KG1 (cell line): ENCODE measurements around the gene DHRS3.

Source experiments
- DNase-seq: peaks from one replicate; lab custom pipeline; 2025; lab: John Stamatoyannopoulos, UW

DHRS3 gene

DNA sequence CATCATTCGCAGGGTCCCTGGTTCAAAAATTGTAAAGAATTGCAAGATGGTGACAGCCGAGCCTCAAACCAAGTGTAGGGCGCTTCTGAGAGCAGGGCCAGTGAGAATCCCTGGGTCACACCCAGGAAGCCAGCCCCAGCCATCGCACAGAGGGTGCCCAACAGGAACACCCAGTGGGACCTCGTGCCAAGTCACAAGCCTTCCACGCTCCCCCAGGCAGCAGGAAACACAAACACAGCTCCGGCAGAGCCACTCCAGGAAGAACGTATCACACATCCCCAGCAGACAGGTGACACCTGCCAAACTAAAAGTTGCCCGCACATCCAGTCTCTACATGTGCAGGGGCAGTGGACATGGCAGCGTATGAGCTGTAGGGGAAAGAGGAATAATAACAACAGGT, 20.2 kb downstream of the DHRS3 start:
- DNase-seq = no peak

DNA sequence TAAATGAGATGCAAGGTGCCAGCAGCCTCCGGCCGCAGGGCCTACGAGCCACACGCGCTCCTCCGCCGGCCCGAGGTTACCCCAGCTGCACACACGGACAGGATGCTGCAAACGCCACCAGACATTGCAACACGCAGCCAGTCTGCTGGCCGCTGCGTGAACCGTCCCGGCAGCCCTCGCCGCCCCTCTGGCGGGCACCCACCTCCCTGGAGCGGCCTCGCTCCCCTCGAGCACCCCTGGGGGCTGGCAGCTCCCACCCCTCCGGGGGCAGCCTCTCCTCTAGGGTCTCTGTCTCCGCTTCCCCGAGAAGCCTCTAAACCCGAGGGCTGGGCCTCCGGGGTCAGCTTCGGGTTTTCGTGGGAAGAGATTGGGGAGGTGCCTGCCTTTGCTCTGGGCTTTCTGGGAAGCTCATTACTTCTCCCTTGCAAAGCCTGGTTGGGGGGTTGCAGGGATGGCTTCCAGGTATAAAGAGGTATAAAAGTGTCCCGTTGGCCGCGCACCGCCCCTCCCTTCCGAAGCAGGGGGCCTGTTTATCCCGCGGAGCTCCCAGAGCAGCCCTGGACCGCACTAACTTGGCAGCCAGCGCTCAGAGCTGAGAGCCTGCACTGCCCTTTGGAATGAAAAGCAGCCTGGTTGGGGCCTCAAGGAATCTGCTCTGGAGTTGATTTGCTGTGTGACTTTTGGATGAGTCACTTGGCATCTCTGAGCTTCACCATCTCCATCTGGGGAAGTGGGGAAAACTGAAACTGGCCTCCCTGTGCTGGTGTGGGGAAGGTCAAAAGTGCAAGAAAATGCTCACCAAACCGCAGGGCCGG, 21.8 kb downstream of the DHRS3 start:
- no peak for DNase-seq

DNA sequence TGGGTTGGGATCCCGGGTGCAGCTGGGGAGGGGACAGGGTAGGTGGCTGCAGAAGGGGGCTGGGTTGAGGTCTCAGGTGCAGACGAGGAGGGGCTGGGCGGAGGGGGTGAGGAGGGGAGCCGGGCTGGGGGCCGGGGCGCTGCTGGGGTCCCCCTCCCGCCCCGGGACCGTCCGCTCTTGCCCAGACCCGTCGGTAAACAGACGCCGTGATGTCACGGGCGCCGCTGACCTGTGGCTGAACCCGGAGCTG, 22.3 kb downstream of the DHRS3 start:
- no peak for DNase-seq

DNA sequence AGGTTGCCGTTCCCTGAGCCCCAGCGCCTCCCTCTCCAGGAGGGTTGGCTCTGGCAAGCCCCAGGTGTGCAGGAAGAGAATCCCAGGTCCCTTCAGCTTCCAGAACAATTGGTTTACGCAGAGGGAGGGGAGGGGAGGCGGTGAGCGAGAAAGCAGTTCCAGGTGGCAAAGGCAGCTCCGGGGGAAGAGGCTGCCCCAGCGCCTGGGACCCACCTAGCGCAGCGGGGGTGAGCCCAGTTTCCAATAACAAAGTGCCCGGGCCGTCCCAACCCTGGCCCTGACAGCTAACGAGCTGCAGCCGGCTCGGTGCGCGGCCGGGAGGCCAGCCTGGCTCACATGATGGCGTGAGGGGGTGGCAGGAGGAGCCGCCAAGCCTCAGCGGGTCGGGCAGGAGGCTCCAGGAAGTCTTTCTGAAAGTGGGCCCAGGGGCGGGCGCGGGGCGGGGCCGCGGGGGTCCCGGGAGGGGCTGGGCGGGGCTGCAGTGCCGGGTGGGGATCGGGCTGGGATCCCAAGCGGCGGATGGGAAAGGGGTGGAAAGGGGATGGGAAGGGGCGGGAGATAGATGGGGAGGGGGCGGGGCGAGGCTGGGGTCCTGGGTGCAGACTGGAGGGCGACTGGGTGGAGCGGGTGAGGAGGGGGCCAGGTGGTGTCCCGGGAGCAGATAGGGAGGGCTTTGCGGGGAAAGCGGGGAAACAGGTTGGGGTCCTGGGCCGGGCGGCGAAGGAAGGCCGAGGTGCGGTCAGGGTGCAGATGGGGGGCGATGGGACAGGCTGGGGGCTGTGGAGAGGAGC, 22.8 kb downstream of the DHRS3 start:
- no peak for DNase-seq

DNA sequence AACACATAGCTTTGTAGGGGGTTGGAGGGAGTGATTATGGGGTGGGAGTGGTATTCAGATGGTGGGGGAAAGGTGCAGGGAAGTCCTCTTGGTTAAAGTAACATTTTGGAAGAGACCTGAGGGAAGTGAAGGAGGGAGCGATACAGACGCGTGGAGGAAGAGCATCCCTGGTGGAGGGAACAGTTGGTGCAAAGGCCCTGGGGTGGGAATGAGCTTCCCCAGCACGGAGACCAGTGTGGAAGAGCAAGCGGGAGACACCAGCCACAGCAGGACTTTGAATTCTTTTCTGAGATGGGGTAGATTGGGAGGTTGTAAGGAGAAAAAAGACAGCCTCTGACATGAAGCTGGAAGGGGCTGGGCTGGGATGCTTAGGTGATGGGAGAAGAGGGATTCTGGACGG, 23.5 kb downstream of the DHRS3 start:
- no peak for DNase-seq

DNA sequence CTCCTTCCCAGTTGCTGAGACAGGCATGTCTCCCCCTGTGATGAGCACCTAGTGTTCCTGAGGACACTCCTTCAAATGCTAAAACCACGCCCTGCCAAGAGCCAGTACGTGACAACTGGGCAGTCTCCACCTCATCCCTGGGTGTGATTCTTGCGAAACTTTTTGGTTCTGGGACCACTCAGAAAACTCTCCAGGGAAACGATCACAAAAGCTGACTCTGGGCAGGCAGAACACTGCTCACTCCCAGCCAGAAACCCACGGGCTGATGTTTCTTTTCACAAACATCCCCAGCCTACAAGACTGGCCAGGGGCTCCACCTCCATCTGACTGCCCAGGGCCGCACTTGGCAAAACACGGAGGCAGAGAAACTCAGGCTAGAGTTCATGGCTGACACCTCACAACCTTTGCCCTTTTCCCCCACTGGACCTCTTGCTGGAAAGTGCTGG, 24.4 kb downstream of the DHRS3 start:
- DNase-seq = no peak

DNA sequence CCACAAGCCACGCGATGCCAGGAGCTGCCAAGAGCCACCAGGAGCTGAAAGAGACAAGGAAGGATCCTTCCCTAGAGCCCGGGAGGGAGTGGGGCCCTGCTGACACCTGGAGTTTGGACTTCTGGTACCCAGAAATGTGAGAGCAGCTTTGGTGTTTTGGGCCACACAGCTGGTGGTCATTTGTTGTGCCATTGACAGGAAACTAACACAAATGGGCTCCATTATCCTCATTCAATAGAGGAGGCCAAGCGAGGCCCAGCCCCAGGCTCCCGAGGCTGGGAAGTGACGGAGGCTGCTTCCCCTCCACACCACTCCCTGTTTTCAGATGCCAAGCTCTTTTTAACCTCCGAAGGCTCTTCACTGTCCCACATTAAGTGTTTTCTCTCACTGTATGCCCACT, 25.5 kb downstream of the DHRS3 start:
- no peak for DNase-seq

DNA sequence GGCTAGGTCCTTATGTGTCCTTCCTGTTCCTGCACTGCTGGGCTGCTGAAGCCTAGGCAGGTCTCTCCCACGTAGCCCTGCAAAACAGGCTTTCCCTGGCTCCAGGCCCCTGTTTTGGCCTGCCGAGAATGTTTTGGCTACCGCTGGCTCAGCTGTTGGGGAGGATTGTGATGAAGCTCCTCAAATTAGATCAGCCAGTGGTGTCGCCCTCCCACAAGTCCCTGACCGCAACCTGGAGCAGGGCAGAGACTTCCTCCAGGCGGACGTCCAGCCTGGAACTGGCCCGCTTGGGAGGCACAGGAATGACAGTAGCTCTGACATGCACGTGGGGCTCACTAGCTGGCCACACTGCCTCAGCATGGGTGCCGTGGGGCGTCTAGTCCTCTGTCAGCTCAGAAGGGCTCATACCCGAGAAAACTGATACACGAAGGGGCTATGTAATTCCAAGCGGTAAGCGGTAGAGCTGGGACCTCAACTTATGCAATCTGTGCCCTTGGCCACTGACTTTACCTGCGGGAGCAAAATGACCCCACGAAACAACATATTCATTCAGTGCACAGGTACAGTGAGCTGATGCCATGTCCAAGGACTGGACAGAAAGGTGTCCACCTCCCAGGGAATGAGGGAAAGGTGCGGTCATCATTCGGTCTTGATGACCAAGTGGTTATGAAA, 26.6 kb downstream of the DHRS3 start:
- DNase-seq = no peak

DNA sequence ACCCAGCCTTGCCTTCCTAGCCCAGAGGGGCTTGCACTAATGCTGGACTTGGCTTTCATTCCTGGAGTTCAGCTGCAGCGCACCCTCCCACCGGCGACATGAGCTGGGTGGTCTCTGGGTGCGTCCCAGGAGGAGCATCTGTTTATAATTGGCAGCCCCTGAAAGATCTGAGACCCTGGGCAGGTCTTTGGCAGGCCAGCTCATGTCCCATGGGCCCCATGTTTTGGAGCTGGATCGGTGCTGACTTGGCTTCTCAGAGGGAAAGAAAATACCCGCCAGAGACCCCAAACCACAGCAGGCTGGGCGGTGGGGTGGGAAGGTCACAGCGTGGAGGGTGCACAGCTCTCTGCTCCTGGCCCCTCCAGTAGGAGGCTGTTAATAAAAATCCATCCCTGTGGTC, 29.3 kb downstream of the DHRS3 start:
- DNase-seq = no peak

DNA sequence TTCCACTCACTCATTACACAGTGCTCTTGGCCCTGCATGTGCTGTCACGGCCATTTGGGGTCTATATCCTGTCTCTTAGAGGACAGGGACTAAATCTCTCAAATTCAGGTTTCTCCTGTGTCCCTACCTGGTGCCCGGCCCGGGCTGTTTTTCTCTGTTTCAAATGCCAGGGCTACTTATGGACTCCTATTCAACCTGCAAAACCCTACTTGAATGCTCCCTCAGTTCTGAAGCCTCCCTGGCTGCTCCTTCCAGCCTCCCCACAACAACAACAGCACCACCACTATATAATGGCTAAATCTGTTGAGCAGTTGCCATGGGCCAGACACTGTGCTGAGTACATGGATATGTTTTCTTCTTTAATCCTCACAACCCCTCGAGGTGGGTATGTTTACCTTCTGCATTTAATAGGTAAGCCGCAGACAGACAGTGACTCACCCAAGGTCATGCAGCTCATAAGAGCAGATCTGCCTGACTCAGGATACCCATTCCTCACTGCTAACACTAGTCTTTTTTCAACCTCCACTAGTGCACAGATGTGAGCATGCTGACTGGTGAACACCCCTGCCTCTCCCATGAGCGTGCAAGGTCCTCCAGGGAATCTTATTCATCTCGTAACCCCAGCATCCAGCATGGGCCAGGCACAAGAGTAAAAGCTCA, 29.9 kb downstream of the DHRS3 start:
- DNase-seq = no peak

DNA sequence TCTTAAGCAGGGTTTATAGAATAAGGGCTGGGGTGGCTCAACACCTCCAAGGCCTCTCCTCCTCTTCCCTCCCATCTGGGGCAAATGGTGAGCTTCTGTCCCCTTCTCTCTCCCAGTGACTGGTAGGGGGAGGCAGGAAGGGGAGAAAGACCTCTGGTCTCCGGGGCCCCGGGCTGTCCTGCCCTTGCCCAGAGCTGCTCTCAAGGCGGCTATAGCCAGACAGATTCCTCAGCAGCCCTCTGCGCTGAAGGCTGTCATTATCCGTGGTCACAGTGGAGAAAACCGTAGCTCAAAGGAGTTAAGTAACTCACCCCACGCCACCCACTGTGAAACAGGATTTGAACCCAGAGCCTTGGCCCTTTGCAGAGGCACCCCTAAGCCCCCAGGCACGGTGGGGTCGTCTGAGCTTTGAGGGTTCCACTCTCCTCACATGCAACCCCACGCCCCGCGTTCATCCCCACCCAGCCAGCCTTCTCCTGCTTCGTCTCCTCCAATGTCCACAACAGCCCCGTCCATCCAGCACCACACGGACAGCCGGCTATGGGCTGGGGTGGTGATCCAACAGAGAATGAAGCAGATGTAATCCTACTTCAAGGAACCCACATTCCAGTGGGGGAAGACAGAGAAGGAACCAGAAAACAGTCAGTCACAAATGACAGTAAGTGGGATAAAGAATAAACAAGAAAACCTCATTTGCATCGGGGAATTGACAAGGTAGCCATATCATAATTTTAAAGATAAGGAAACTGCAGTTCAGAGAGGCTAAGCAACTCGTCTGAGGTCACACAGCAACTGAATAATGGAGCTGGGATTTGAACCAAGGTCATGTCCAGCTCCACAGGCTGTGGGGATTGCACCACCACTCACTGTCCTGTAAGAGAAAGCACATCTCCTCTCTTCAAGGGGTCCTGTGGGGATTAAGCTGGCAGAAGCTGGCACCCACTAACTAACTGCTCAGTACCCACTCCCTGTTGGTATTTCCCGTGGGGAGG, 31.8 kb downstream of the DHRS3 start:
- DNase-seq = no peak

DNA sequence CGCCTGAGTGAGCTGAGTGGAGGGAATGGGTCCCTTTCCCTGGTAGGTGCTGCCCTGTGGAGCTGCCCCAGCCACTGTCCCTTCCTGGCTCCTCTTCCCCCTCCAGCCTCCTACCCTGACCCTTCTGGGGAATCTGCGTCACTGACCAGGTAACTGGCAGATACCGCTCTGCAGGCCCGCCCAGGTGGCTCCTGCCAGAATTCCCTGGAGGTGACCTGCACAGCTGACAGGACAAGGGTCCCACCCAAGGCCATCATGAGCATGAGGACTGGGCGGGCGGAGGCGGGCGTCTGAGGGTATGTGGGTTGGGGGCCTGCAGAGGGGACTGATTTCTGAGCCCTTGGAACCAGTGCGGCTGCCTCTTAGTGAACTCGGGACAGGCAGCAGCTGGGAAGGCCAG, 32.5 kb downstream of the DHRS3 start:
- DNase-seq = no peak

DNA sequence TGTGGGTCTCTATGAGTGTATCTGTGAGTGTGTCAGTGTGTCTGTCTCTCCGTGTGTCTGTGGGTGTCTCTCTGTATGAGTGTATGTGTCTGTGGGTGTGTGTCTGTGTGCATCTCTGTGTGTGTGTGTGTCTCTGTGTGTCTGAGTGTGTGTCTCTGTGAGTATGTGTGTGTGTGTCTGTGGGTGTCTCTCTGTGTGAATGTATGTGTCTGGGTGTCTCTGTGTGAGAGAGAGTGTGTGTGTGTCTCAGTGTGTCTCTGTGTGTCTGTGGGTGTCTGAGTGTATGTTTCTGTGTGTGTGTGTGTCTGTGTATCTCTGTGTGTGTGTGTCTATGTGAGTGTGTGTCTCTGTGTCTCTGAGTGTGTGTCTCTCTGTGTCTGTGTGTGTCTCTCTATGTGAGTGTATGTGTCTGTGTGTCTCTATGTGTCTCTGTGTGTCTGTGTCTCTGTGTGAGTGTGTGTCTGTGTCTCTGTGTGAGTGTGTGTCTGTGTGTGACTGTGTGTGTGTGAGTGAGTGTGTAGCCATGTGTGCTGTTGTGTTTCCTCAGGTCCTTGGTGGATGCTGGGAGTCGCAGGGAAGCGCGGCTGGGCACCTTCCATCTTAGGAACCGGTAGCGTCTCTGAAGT, 33.0 kb downstream of the DHRS3 start:
- no peak for DNase-seq

DNA sequence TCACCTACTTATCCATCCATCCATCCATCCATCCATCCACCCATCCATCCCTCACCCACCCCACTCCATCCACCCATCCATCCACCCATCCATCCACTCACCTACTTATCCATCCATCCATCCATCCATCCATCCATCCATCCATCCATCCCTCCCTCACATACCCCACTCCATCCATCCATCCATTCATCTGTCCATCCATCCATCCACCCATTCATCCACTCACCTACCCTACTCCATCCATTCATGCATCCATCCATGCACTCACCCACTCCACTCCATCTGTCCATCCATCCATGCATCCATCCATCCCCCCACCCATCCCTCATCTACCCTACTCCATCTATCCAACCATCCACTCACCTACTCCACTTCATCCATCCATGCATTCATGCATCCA, 34.5 kb downstream of the DHRS3 start:
- no peak for DNase-seq

DNA sequence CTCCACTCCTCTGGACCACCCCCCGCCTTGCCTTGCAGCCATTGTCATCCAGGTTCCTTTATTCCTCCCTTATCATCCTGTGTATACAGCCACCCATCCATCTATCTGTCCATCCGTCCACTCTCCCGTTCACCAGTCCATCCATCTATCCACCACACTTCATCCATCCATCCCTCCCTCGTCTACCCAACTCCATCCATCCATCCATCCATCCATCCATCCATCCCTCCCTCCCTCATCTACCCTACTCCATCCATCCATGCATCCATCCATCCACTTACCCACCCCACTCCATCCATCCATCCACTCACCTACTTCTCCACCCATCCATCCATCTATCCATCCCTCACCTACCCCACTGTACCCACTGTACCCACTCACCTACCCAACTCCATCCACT, 35.4 kb downstream of the DHRS3 start:
- DNase-seq = no peak

DNA sequence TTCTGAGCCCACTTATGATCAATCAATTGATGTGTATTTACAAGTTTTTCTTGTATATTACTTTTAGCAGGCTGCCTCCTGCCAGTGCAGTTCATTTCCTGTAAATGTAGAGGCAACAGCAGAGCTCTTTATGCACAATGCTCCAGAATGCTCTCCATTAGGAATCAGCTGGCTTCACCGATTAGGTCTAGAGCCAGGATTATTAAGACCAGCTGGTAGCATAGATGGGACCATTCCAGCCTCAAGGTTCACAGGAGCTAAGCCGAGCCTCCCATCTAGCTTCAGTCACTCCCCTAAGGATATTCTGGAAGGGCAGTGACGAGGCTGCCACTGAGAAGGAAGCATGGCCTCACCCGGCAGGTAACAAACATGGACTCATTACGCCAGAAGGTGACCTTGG, 36.8 kb downstream of the DHRS3 start:
- DNase-seq = no peak

DNA sequence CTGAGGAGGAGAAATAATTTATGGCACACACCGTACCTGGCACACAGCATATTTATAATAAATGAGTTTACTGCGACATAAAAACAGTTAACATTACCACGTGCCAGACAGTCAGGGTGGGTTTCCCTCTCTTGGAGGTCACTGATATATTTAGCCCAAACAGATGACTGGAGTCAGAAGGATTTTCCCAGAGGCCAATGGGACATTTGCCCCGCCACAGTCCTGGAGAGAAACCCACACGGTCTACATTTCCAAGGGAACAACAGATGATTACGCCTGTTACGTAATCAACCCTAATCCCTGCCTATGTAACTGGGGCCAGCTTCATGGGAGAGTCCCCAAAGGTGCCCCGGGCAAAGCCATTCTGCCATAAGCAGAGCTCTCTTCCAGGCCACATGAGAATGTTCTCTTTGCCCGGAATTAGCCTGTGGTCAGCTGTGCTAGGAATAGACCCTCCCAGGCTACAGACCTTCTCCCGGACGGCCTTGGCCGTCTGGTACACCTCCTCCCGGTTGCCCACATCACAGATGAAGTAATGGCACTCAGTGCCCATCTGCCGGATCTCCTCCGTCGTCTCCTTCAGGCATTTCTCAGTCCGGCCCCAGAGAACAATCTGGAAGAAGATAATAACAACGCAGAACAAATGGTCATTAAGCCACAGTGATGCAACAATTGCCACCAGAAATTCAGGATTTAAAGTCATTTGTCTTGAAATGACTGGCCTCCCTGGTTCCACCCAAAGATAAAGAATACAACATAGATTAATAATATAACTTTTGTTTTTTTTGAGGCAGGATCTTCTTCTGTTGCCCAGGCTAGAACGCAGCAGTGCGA, 37.7 kb downstream of the DHRS3 start:
- no peak for DNase-seq

DNA sequence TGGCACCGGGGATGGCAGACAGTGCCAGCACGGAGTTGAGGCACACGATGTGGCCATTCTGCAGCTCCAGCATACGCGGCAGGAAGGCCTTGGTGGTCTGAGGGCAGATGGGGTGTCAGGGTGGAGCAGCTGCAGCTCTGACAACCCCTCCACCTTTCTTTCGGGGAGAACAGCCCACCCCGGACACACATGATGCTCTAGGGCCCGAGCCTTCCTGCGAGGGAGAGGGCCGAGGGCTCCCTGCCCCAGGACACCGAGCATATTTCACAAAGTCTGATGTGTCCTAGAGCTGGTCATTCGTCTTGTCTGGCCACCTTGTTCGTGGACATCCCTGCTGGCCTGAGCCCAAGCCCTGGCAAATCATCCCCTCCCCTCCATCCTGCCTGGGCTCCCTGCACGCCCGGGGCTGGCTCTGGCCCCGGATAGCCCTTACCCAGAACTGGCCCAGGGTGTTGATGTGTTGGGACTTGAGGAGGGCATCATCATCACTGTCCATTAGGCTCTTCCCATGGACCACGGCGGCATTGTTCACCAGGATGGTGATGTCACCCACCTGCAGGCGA, 39.1 kb downstream of the DHRS3 start:
- DNase-seq = no peak

DNA sequence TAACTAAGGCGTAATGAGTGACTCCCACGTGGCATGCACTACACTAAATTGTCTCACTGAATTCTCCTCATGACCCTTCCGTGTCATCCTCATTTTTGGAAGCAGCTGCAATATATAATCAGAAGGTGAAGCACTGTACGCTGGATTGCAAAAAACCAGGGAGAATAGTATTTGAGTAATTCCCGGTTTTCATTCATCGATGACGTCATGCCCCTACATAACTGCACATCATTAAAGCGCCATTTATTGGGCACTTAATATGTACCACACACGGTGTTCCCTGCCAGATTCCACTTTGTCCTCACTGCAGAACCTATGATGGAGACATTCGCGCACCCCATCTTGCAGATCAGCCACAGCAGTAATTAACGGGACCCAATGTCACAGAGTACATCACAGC, 41.0 kb downstream of the DHRS3 start:
- no peak for DNase-seq

DNA sequence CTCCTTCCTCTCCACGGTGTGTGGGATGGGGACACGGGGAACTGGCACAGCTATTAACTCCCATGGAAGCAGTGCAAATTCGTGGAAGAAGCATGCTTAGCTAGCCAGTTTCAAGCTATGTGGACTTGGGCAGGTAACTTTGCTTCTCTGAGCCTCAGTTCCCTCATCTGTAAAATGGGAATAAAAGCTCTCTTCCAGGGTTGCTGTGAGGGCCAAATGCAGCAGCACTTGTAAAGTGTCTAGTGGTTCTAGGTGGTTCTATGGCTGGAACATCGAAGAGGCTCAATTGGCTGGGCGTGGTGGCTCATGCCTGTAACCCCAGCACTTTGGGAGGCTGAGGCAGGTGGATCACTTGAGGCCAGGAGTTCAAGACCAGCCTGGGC, 43.3 kb downstream of the DHRS3 start:
- DNase-seq = no peak
